GM12801 (cell line): ENCODE measurements around the gene SEC23A.

ENCODE experiments used
- CTCF ChIP-seq: IDR thresholded peaks from one replicate; pipeline ENCODE4 v1.5.1; 2011; ENCODE audit warnings: control low read depth; ENCODE audit not compliant: insufficient read length; ENCODE audit errors: extremely low read depth

Gene SEC23A

DNA sequence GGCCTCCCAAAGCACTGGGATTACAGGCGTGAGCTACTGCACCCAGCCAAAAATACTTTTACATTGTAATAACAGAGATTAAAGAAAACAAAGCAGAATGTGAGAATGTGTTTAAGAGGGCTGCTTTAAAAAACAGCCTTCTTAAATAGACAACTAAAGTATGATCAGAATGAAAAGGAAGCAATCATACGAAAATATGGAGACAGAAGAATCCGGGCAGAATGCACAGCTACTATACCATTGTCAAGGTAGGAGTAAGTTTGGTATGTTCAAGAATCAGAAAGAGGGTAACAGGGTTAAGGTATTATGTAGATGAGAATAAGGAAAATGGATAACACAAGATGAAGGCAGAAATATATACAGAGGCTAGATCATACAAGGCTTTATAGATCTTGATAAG is 8.5 kb downstream of the SEC23A start:
- no peak for TF ChIP-seq CTCF

DNA sequence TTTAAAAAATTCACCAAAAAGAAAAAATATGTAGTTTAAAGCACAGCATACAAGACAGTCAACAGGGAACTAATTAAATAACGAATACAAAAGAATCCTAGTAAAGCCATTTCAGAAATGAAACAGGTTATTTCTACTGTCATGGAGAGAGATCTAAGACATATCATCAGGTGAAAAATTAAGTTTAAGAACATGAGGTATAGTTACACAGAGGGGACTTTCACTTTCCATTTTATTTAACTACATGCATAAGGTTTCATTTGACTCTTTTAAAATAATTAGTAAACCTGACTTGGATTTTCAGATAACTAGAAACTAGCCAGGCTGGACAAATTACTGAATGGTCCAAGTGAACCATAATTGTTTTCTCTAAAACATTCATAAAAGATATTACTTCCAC is 11.3 kb downstream of the SEC23A start:
- TF ChIP-seq CTCF, result no peak

GRCh38 chr14:39090548-39091111 is 12.4 kb downstream of the SEC23A start:
- no peak for TF ChIP-seq CTCF

- no peak for TF ChIP-seq CTCF
Measured at GRCh38 chr14:39087493-39087892, 15.5 kb downstream of the SEC23A start.

- no peak for TF ChIP-seq CTCF
Measured at GRCh38 chr14:39085933-39086332, 17.1 kb downstream of the SEC23A start.

DNA sequence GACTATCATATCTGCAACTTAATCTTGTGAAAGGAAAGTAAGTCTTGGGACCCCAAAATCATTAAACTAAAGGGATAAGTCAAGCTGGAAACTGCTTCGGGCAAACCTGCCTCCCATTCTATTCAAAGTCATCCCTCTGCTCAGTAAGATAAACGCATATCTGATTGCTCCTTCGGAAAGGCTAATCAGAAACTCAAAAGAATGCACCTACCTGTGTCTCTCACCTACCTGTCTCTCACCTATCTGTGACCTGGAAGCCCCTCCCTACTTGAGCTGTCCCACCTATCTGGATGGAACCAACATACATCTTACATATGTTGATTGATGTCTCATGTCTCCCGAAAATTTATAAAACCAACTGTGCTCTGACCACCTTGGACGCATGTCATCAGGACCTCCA is 19.9 kb downstream of the SEC23A start:
- TF ChIP-seq CTCF, result no peak

GRCh38 chr14:39080886-39081285 is 22.1 kb downstream of the SEC23A start:
- TF ChIP-seq CTCF, result no peak

- TF ChIP-seq CTCF, result no peak
Measured at GRCh38 chr14:39071096-39071495, 31.9 kb downstream of the SEC23A start.
